Measurements from ENCODE around the gene RBBP4. TPM values are rescaled to one million over a fixed set of nuclear protein-coding genes. Genes with fewer than 3 reads are reported as not detected.

RBBP4 gene
- total RNA-seq, 2 donors from 2014 or later, result 521 to 678 TPM

DNA sequence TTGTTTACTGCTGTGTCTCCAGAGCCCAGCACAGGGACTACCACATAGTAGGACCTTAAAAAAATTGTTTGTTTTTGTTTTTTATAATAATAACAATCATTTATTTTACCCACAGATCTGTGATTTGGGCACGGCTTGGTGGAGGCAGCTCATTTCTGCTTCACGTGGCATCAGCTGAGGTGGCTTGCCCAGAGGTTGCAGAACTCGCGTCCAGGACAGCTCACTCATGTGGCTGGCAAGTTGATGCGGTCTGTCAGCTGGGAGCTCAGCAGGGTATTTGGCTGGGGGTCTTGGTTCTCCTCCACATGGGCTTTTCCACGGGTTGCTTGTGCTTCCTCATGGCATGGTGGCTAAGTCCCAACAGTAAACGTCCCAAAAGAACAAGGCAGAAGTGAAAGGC, 54.5 kb downstream of the RBBP4 start:
- no peaks in the 10 kb centered on the region for H3K36me3 Mint-ChIP-seq (ENCODE audit: low read depth)
- no peak overlapping the region for H3K4me3 Mint-ChIP-seq
- peaks cover 42% of the 10 kb centered on the region for H3K27me3 Mint-ChIP-seq (ENCODE audit: insufficient read depth)
- peaks cover 21% of the 10 kb centered on the region for H3K4me1 Mint-ChIP-seq
- H3K4me3 ChIP-seq (ENCODE audit: low read length), result no peak overlapping the region
- WGBS, 2 experiments (ENCODE audit: insufficient coverage in 1 of 2, insufficient read length in 1 of 2), result 94 to 96% methylated on average over 7 of the region's 7 CpGs
- H3K4me1 ChIP-seq (ENCODE audit: control insufficient read depth, insufficient read depth, low read length), result peaks cover 3% of the 10 kb centered on the region
- H3K9ac ChIP-seq (ENCODE audit: extremely low read depth, low read length, poor library complexity, severe bottlenecking), result no peak overlapping the region
- no peak overlapping the region for H3K27ac Mint-ChIP-seq
- no peak overlapping the region for H3K27ac ChIP-seq (ENCODE audit: low read depth, low read length)
- no peaks in the 10 kb centered on the region for H3K9me3 Mint-ChIP-seq
- no peaks in the 10 kb centered on the region for H3K36me3 ChIP-seq (ENCODE audit: control insufficient read depth, insufficient read depth, low read length)
- DNase-seq, result no peak
- H3K9me3 ChIP-seq (ENCODE audit: control insufficient read depth, low read length), result no peaks in the 10 kb centered on the region
- H3K27me3 ChIP-seq (ENCODE audit: control insufficient read depth, insufficient read depth, low read length, poor library complexity, severe bottlenecking), result peaks cover 38% of the 10 kb centered on the region
- TF ChIP-seq, protein P1, sequence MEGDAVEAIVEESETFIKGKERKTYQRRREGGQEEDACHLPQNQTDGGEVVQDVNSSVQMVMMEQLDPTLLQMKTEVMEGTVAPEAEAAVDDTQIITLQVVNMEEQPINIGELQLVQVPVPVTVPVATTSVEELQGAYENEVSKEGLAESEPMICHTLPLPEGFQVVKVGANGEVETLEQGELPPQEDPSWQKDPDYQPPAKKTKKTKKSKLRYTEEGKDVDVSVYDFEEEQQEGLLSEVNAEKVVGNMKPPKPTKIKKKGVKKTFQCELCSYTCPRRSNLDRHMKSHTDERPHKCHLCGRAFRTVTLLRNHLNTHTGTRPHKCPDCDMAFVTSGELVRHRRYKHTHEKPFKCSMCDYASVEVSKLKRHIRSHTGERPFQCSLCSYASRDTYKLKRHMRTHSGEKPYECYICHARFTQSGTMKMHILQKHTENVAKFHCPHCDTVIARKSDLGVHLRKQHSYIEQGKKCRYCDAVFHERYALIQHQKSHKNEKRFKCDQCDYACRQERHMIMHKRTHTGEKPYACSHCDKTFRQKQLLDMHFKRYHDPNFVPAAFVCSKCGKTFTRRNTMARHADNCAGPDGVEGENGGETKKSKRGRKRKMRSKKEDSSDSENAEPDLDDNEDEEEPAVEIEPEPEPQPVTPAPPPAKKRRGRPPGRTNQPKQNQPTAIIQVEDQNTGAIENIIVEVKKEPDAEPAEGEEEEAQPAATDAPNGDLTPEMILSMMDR (conservative IDR thresholded peaks at IDR 0.05), result no peak

DNA sequence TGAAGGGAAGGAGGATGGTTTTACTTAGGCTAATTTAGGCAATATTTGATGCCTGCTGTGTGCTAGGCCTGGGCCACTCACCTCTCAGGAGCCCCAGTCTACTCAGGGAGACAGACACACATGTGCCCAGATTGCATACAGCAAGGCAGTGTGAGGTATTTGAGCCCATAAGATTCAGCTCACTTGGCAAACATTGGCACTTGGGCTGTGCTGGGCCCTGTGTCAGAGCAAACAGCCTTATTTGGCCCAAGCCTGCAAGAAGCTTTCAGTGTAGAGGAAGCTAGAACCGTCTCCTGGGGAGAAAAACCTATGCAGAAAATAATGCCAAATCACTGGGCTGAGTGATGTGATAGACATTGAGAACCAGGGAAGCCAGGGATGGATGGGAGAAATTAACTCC, 55.5 kb downstream of the RBBP4 start:
- peaks cover 39% of the 10 kb centered on the region for H3K27me3 Mint-ChIP-seq (ENCODE audit: insufficient read depth)
- peaks cover 3% of the 10 kb centered on the region for H3K4me1 ChIP-seq (ENCODE audit: control insufficient read depth, insufficient read depth, low read length)
- H3K36me3 Mint-ChIP-seq (ENCODE audit: low read depth), result no peaks in the 10 kb centered on the region
- 80 to 85% methylated on average over 1 of the region's 1 CpG for WGBS, 2 experiments (ENCODE audit: insufficient coverage in 1 of 2, insufficient read length in 1 of 2)
- no peak overlapping the region for H3K4me3 ChIP-seq (ENCODE audit: low read length)
- no peak overlapping the region for H3K9ac ChIP-seq (ENCODE audit: extremely low read depth, low read length, poor library complexity, severe bottlenecking)
- no peaks in the 10 kb centered on the region for H3K36me3 ChIP-seq (ENCODE audit: control insufficient read depth, insufficient read depth, low read length)
- no peak for DNase-seq
- H3K4me3 Mint-ChIP-seq, result no peak overlapping the region
- H3K27me3 ChIP-seq (ENCODE audit: control insufficient read depth, insufficient read depth, low read length, poor library complexity, severe bottlenecking), result peaks cover 34% of the 10 kb centered on the region
- no peak overlapping the region for H3K27ac Mint-ChIP-seq
- H3K9me3 Mint-ChIP-seq, result no peaks in the 10 kb centered on the region
- H3K4me1 Mint-ChIP-seq, result peaks cover 21% of the 10 kb centered on the region
- no peak overlapping the region for H3K27ac ChIP-seq (ENCODE audit: low read depth, low read length)
- H3K9me3 ChIP-seq (ENCODE audit: control insufficient read depth, low read length), result no peaks in the 10 kb centered on the region
- TF ChIP-seq, protein P1 (conservative IDR thresholded peaks at IDR 0.05), result no peak

DNA sequence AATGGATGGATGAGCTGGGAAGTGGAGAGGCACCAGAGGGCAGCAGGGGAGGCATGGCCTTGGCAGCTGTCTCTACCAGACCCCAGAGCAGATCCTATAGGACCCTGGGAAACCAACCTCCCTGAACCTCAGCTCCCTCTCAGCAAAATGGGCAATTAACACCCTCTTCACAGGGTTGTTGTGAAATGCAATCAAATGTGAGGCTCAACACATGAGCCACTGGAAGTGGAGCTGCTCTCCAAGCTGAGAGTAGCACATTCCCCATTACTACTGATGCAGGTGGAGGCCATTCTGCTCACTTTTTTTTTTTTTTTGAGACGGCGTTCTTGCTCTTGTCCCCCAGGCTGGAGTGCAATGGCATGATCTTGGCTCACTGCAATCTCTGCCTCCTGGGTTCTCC, 58.1 kb downstream of the RBBP4 start:
- TF ChIP-seq, protein P1 (conservative IDR thresholded peaks at IDR 0.05), result no peak
- no peaks in the 10 kb centered on the region for H3K9me3 ChIP-seq (ENCODE audit: control insufficient read depth, low read length)
- H3K27me3 ChIP-seq (ENCODE audit: control insufficient read depth, insufficient read depth, low read length, poor library complexity, severe bottlenecking), result peaks cover 8% of the 10 kb centered on the region
- H3K4me3 ChIP-seq (ENCODE audit: low read length), result no peak overlapping the region
- DNase-seq, result peak; percentile 90
- WGBS, 2 experiments (ENCODE audit: insufficient coverage in 1 of 2, insufficient read length in 1 of 2), result 89% methylated on average over 2 of the region's 2 CpGs; no CpG with 5 or more reads in 1 of the 2 experiments
- no peak overlapping the region for H3K27ac ChIP-seq (ENCODE audit: low read depth, low read length)
- H3K27ac Mint-ChIP-seq, result peak overlapping the region; percentile 30
- H3K4me1 Mint-ChIP-seq, result peaks cover 16% of the 10 kb centered on the region
- peaks cover 23% of the 10 kb centered on the region for H3K27me3 Mint-ChIP-seq (ENCODE audit: insufficient read depth)
- no peaks in the 10 kb centered on the region for H3K9me3 Mint-ChIP-seq
- H3K4me1 ChIP-seq (ENCODE audit: control insufficient read depth, insufficient read depth, low read length), result peaks cover 3% of the 10 kb centered on the region
- no peaks in the 10 kb centered on the region for H3K36me3 Mint-ChIP-seq (ENCODE audit: low read depth)
- no peaks in the 10 kb centered on the region for H3K36me3 ChIP-seq (ENCODE audit: control insufficient read depth, insufficient read depth, low read length)
- H3K4me3 Mint-ChIP-seq, result no peak overlapping the region
- no peak overlapping the region for H3K9ac ChIP-seq (ENCODE audit: extremely low read depth, low read length, poor library complexity, severe bottlenecking)

All from endodermal cell (in vitro differentiated cells).